SKM-1 (cell line): ENCODE results near the gene CADPS2.

Experiments used
- DNase-seq: peaks from one replicate; lab custom pipeline; 2025; ENCODE audit not compliant: unreplicated experiment; lab: John Stamatoyannopoulos, UW

The CADPS2 gene

GRCh38 chr7:122397381-122397780, 488.9 kb downstream of the CADPS2 start:
- no peak for DNase-seq

GRCh38 chr7:122394512-122394911, 491.7 kb downstream of the CADPS2 start:
- no peak for DNase-seq

- DNase-seq: no peak
Measured at GRCh38 chr7:122384528-122384927, 501.7 kb downstream of the CADPS2 start.

- DNase-seq: no peak
Measured at GRCh38 chr7:122383934-122384333, 502.3 kb downstream of the CADPS2 start.

- DNase-seq: no peak
Measured at GRCh38 chr7:122380992-122381391, 505.3 kb downstream of the CADPS2 start.

- no peak for DNase-seq
Measured at GRCh38 chr7:122379491-122379890, 506.8 kb downstream of the CADPS2 start.

GRCh38 chr7:122369756-122370155, 516.5 kb downstream of the CADPS2 start:
- DNase-seq: no peak

GRCh38 chr7:122364761-122365280, 521.4 kb downstream of the CADPS2 start:
- DNase-seq: no peak

GRCh38 chr7:122363144-122363543, 523.1 kb downstream of the CADPS2 start:
- DNase-seq: no peak

GRCh38 chr7:122362473-122362872, 523.8 kb downstream of the CADPS2 start:
- DNase-seq: no peak

- no peak for DNase-seq
Measured at GRCh38 chr7:122354656-122355055, 531.6 kb downstream of the CADPS2 start.

GRCh38 chr7:122352454-122352853, 533.8 kb downstream of the CADPS2 start:
- DNase-seq: no peak

- no peak for DNase-seq
Measured at GRCh38 chr7:122350701-122351100, 535.6 kb downstream of the CADPS2 start.

- no peak for DNase-seq
Measured at GRCh38 chr7:122344303-122344620, 542.0 kb downstream of the CADPS2 start.

- no peak for DNase-seq
Measured at GRCh38 chr7:122343601-122344302, 542.5 kb downstream of the CADPS2 start.

- no peak for DNase-seq
Measured at GRCh38 chr7:122340427-122340826, 545.8 kb downstream of the CADPS2 start.

- DNase-seq: no peak
Measured at GRCh38 chr7:122339145-122339904, 546.9 kb downstream of the CADPS2 start.

- DNase-seq: no peak
Measured at GRCh38 chr7:122337011-122337410, 549.2 kb downstream of the CADPS2 start.

GRCh38 chr7:122329145-122329802, 557.0 kb downstream of the CADPS2 start:
- DNase-seq: no peak

GRCh38 chr7:122327969-122328368, 558.3 kb downstream of the CADPS2 start:
- no peak for DNase-seq

GRCh38 chr7:122316467-122317388, 569.5 kb downstream of the CADPS2 start:
- no peak for DNase-seq
